SK-N-SH (cell line): Measurements from ENCODE around the gene RNF151. TPM values are rescaled to one million over a fixed set of nuclear protein-coding genes. Genes with fewer than 3 reads are reported as not detected.

Source experiments
- CTCF ChIA-PET: fragments of 300-600, 350-600 bp; formaldehyde crosslinking; extraction: SDS; loops from one replicate; lab custom pipeline; 2021; lab: Yijun Ruan, JAX
- POLR2A ChIA-PET: fragments of 350-600 bp; sonication (Branson Sonifier 250); formaldehyde crosslinking; extraction: SDS; loops from one replicate; lab custom pipeline; 2020; ENCODE audit warnings: antibody characterized with exemption, inconsistent platforms; lab: Yijun Ruan, JAX
- DNase-seq: peaks from one replicate; pipeline ENCODE4 v3.0.0; 2012
- H2AFZ ChIP-seq: fragments of 200-600 bp; sonication (generic); 2 replicates; pipeline ENCODE4 v1.8.1; 2016; ENCODE audit warnings: antibody characterized with exemption, mild to moderate bottlenecking, low read depth
- H3F3A ChIP-seq: fragments of 200-600 bp; sonication (generic); replicated peaks from 2 replicates; pipeline ENCODE3; 2016; ENCODE audit warnings: antibody characterized with exemption, mild to moderate bottlenecking; ENCODE audit not compliant: insufficient read depth
- H3K27ac ChIP-seq, 2 experiments: fragments of 200-500 bp in 1 of 2; fragments of 200-600 bp in 1 of 2; sonication (Bioruptor generic) in 1 of 2; sonication (generic), shearing (Covaris generic) in 1 of 2; 2 replicates each; pipeline versions ENCODE4 v1.5.1 to v1.6.1; 2014 to 2016; ENCODE audit warnings: low read depth in 2 of 2, inconsistent platforms in 1 of 2, low read length in 1 of 2, mild to moderate bottlenecking in 1 of 2, mixed read lengths in 1 of 2
- H3K27me3 ChIP-seq: fragments of 200-600 bp; sonication (generic), shearing (Covaris generic); 2 replicates; pipeline ENCODE4 v1.6.1; 2016; ENCODE audit warnings: mixed run types; ENCODE audit not compliant: insufficient read depth
- H3K36me3 ChIP-seq, 2 experiments: fragments of 200-500 bp in 1 of 2; fragments of 200-600 bp in 1 of 2; sonication (Bioruptor generic) in 1 of 2; sonication (generic) in 1 of 2; replicated peaks in 1 of 2; 2 replicates each; pipeline versions ENCODE3 to v1.5.1; 2014 to 2016; ENCODE audit warnings: low read length in 1 of 2, mild to moderate bottlenecking in 1 of 2; ENCODE audit not compliant: insufficient read depth in 2 of 2, control insufficient read depth in 1 of 2
- H3K4me1 ChIP-seq, 2 experiments: fragments of 200-500 bp in 1 of 2; fragments of 200-600 bp in 1 of 2; sonication (Bioruptor generic) in 1 of 2; sonication (generic), shearing (Covaris generic) in 1 of 2; 2 replicates each; pipeline versions ENCODE4 v1.5.1 to v1.6.1; 2014 to 2016; ENCODE audit warnings: low read depth in 1 of 2, low read length in 1 of 2, mixed run types in 1 of 2; ENCODE audit not compliant: insufficient read depth in 2 of 2, control insufficient read depth in 1 of 2
- H3K4me2 ChIP-seq: fragments of 200-600 bp; sonication (generic), shearing (Covaris generic); 2 replicates; pipeline ENCODE4 v1.6.1; 2017; ENCODE audit warnings: mixed run types
- H3K4me3 ChIP-seq, 2 experiments: fragments of 200-500 bp in 1 of 2; fragments of 200-600 bp in 1 of 2; sonication (Bioruptor generic) in 1 of 2; sonication (generic), shearing (Covaris generic) in 1 of 2; 2 replicates each; pipeline versions ENCODE4 v1.5.1 to v1.8.1; 2014 to 2016; ENCODE audit warnings: low read depth in 2 of 2, inconsistent platforms in 1 of 2, low read length in 1 of 2, mild to moderate bottlenecking in 1 of 2, mixed read lengths in 1 of 2, moderate library complexity in 1 of 2
- H3K79me2 ChIP-seq: fragments of 200-600 bp; sonication (generic); 2 replicates; pipeline ENCODE4 v1.8.1; 2017; ENCODE audit warnings: mild to moderate bottlenecking; ENCODE audit not compliant: insufficient read depth
- H3K9ac ChIP-seq: fragments of 200-600 bp; sonication (generic); 2 replicates; pipeline ENCODE4 v1.6.1; 2017; ENCODE audit warnings: mixed run types
- H3K9me2 ChIP-seq: fragments of 200-600 bp; sonication (generic); 2 replicates; pipeline ENCODE4 v1.6.1; 2017; ENCODE audit warnings: mixed run types
- H3K9me3 ChIP-seq: fragments of 200-600 bp; sonication (generic); 2 replicates; pipeline ENCODE4 v1.6.1; 2017; ENCODE audit warnings: mixed run types, mild to moderate bottlenecking, moderate library complexity
- H4K20me1 ChIP-seq: fragments of 200-600 bp; sonication (generic); 2 replicates; pipeline ENCODE4 v1.6.1; 2017; ENCODE audit warnings: mild to moderate bottlenecking, mixed run types; ENCODE audit not compliant: insufficient read depth
- CHD2 ChIP-seq: fragments of 150-350 bp; IDR thresholded peaks from 2 replicates; pipeline ENCODE4 v1.6.1; 2018; ENCODE audit warnings: low read length; ENCODE audit not compliant: partially characterized antibody
- EP300 ChIP-seq, 2 experiments: IDR thresholded peaks; 2 replicates each; pipeline versions ENCODE4 v1.4.0 to v1.6.1; 2012; ENCODE audit warnings: borderline replicate concordance in 1 of 2, low read depth in 1 of 2, low read length in 1 of 2
- FOXJ3 ChIP-seq: sonication (generic); formaldehyde crosslinking; IDR thresholded peaks from 2 replicates; pipeline ENCODE4 v1.5.1; 2020; ENCODE audit warnings: mild to moderate bottlenecking, missing genetic modification reagents
- GABPA ChIP-seq: IDR thresholded peaks from 2 replicates; pipeline ENCODE4 v1.4.0; 2012; ENCODE audit warnings: low read depth, mild to moderate bottlenecking
- GATA2 ChIP-seq: sonication (generic); formaldehyde crosslinking; IDR thresholded peaks from 2 replicates; pipeline ENCODE4 v1.5.0; 2020; ENCODE audit warnings: mild to moderate bottlenecking, missing genetic modification reagents
- MEF2A ChIP-seq: IDR thresholded peaks from 2 replicates; pipeline ENCODE4 v1.4.0; 2012; ENCODE audit warnings: low read depth, borderline replicate concordance
- MXI1 ChIP-seq: IDR thresholded peaks from 2 replicates; pipeline ENCODE4 v1.6.1; 2012; ENCODE audit warnings: mild to moderate bottlenecking, low read depth, low read length, improper control_type of control experiment
- POLR2AphosphoS5 ChIP-seq: IDR thresholded peaks from 2 replicates; pipeline ENCODE4 v1.6.1; 2012; ENCODE audit warnings: low read depth, low read length
- RFX5 ChIP-seq: IDR thresholded peaks from 2 replicates; pipeline ENCODE4 v1.6.1; 2012; ENCODE audit warnings: mild to moderate bottlenecking, improper control_type of control experiment, low read length
- RXRA ChIP-seq: IDR thresholded peaks from 2 replicates; pipeline ENCODE4 v1.4.0; 2012; ENCODE audit warnings: low read depth, mild to moderate bottlenecking, borderline replicate concordance
- SMC3 ChIP-seq: IDR thresholded peaks from 2 replicates; pipeline ENCODE4 v1.6.1; 2012; ENCODE audit warnings: low read depth, low read length, improper control_type of control experiment
- YY1 ChIP-seq: IDR thresholded peaks from 2 replicates; pipeline ENCODE4 v1.4.0; 2012; ENCODE audit warnings: low read depth, mild to moderate bottlenecking
- whole genome bisulfite sequencing: methylation state at CpG from one replicate; pipeline ENCODE4 v1.1.6; 2017; ENCODE audit warnings: low lambda C conversion rate; 5-methylcytosine and 5-hydroxymethylcytosine counted together
- polyA plus RNA-seq, 3 experiments: library from polyadenylated mRNA; depleted of rRNA; stranded (reverse); fragments of >200 nt; gene quantifications; 2 replicates each; pipeline ENCODE4 v1.2.3, GENCODE V29; 2012
- TF ChIP-seq, protein P1 (sequence below): IDR thresholded peaks from 2 replicates; pipeline ENCODE4 v1.4.0; 2012; ENCODE audit warnings: low read depth
- TF ChIP-seq, protein P2 (sequence below): fragments of 150-350 bp; IDR thresholded peaks from 2 replicates; pipeline ENCODE4 v1.6.1; 2017; ENCODE audit warnings: antibody characterized with exemption, low read length, low read depth, borderline replicate concordance
- TF ChIP-seq, protein P3 (sequence below): fragments of 200-600 bp; sonication (generic); IDR thresholded peaks from 2 replicates; pipeline ENCODE4 v1.6.1; 2017; ENCODE audit warnings: antibody characterized with exemption, mild to moderate bottlenecking, moderate library complexity

RNF151 gene
- polyA plus RNA-seq, 1 of the 3 experiments (the other 2 are of a cell fraction) = 0.07 TPM

DNA sequence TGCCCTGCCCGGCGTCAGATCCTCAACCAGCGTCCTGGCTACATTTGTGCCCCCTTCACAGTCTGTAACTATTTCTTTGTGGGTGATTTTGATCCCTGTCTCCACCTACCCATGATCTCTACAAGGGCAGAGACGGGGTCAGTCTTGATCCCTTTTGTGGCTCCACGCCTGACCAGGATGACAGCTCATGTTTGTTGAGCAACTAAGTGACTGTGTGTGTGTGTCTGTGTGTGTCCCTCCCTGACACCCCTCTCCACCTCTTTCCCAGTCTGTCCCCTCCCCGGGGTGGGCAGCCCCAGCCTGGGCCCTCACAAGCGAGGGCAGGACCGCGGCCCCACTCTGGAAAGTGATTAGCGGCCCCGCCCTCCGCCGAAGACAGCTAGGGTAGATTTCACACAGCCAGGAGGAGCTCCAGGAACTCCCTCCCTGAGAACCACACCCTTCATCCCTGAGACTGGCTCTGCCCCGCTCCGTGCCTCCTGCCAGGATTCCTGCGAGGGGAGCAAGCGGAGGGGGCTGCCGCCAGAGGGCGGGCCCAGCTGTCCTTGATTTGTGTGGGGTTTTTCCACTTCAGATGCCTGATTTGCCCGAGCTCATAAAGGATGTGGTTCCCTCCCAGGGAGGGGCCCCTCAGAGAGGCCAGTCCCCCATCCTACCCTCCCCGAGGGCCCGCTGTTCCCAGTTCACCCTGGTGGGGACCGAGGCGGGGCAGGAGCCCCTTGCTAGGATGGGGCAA, 43.2 kb upstream of the RNF151 start:
- Histone ChIP-seq H4K20me1 (no peaks in the 10 kb centered on the region), H3K4me3 (no peak overlapping the region), H2AFZ (no peak overlapping the region), H3K9ac (no peak overlapping the region), H3K27me3 (peaks cover 24% of the 10 kb centered on the region), H3K9me2 (no peaks in the 10 kb centered on the region), H3K9me3 (no peaks in the 10 kb centered on the region), H3K4me2 (no peak overlapping the region), H3F3A (no peaks in the 10 kb centered on the region), H3K4me1 (peaks cover 0 to 13% of the 10 kb centered on the region in 2 experiments; a peak in 1 of 4 replicates), H3K36me3 (no peaks in the 10 kb centered on the region), H3K27ac (no peak overlapping the region), H3K79me2 (no peaks in the 10 kb centered on the region)
- WGBS = 35% methylated on average over 20 of the region's 24 CpGs
- ChIA-PET CTCF (interaction anchor here (0.6 to 2.2 kb wide), 8 partner anchors 15 to 119 kb away, joined by 3 to 11 read pairs (median 6); no protein-coding TSS in a partner anchor), POLR2A (no interaction called here)
- TF ChIP-seq, protein P1, sequence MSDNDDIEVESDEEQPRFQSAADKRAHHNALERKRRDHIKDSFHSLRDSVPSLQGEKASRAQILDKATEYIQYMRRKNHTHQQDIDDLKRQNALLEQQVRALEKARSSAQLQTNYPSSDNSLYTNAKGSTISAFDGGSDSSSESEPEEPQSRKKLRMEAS = no peak
- TF ChIP-seq, protein P2, sequence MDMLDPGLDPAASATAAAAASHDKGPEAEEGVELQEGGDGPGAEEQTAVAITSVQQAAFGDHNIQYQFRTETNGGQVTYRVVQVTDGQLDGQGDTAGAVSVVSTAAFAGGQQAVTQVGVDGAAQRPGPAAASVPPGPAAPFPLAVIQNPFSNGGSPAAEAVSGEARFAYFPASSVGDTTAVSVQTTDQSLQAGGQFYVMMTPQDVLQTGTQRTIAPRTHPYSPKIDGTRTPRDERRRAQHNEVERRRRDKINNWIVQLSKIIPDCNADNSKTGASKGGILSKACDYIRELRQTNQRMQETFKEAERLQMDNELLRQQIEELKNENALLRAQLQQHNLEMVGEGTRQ = no peak
- TF ChIP-seq, protein P3, sequence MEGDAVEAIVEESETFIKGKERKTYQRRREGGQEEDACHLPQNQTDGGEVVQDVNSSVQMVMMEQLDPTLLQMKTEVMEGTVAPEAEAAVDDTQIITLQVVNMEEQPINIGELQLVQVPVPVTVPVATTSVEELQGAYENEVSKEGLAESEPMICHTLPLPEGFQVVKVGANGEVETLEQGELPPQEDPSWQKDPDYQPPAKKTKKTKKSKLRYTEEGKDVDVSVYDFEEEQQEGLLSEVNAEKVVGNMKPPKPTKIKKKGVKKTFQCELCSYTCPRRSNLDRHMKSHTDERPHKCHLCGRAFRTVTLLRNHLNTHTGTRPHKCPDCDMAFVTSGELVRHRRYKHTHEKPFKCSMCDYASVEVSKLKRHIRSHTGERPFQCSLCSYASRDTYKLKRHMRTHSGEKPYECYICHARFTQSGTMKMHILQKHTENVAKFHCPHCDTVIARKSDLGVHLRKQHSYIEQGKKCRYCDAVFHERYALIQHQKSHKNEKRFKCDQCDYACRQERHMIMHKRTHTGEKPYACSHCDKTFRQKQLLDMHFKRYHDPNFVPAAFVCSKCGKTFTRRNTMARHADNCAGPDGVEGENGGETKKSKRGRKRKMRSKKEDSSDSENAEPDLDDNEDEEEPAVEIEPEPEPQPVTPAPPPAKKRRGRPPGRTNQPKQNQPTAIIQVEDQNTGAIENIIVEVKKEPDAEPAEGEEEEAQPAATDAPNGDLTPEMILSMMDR = peak; percentile 39
- TF ChIP-seq EP300 (IDR thresholded peaks at IDR 0.05; ENCODE audit: borderline replicate concordance in 1 of 2, low read depth in 1 of 2, low read length in 1 of 2) (no peak), FOXJ3 (no peak), MXI1 (no peak), POLR2AphosphoS5 (no peak), GABPA (no peak)
- DNase-seq = peak; percentile 58

DNA sequence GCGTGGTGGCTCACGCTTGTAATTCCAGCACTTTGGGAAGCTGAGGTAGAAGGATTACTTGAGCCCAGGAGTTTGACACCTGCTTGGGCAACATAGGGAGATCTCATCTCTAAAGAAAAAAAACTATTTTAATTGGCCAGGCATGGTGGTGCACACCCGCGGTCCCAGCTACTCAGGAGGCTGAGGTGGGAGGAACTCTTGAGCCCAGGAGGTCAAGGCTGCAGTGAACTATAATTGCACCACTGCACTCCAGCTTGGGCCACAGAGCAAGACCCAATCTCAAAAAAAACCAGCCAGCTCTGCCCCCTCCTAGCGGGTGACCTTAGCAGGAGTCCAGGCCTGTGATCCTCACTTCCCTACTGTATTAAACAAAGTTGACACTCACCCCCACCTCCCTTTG, 42.6 kb upstream of the RNF151 start:
- no peak overlapping the region for H3K27ac ChIP-seq
- H2AFZ ChIP-seq = no peak overlapping the region
- DNase-seq = no peak
- H3K9me2 ChIP-seq = no peaks in the 10 kb centered on the region
- WGBS = 72% methylated on average over 5 of the region's 5 CpGs
- peaks cover 0 to 9% of the 10 kb centered on the region in 2 experiments; a peak in 1 of 4 replicates for H3K4me1 ChIP-seq
- H3K27me3 ChIP-seq = peaks cover 17% of the 10 kb centered on the region
- H3K9ac ChIP-seq = no peak overlapping the region
- CTCF ChIA-PET = interaction anchor here (0.6 to 2.2 kb wide), 7 partner anchors 16 to 118 kb away, joined by 3 to 11 read pairs (median 6); no protein-coding TSS in a partner anchor
- H4K20me1 ChIP-seq = no peaks in the 10 kb centered on the region
- no peak overlapping the region for H3K4me3 ChIP-seq
- no peak overlapping the region for H3K4me2 ChIP-seq
- no peaks in the 10 kb centered on the region for H3K9me3 ChIP-seq
- no peaks in the 10 kb centered on the region for H3K79me2 ChIP-seq
- no peaks in the 10 kb centered on the region for H3F3A ChIP-seq
- no peaks in the 10 kb centered on the region for H3K36me3 ChIP-seq
- POLR2A ChIA-PET = no interaction called here
- TF ChIP-seq, protein P2 = no peak
- TF ChIP-seq, protein P1 = no peak
- TF ChIP-seq RXRA (no peak), CHD2 (no peak), MEF2A (no peak), RFX5 (no peak), YY1 (no peak), FOXJ3 (no peak), GATA2 (CRISPR knock-in tag) (no peak), SMC3 (no peak)
- TF ChIP-seq, protein P3 = no peak
